DND-41 (cell line): Measurements from ENCODE around the gene TTC13.

ENCODE experiments used
- ATAC-seq: fragments of 200-7000 bp; cut with Tn5 transposase; 3 replicates; pipeline ENCODE4 v1.9.1; 2021; ENCODE audit warnings: low read depth; ENCODE audit not compliant: insufficient read depth
- DNase-seq: peaks from one replicate; pipeline ENCODE4 v3.0.0-alpha.2; 2020
- H2AFZ ChIP-seq: 2 replicates; pipeline ENCODE4 v1.6.0; 2012; ENCODE audit warnings: low read depth, low read length
- H3K27ac ChIP-seq: 2 replicates; pipeline ENCODE4 v1.5.1; 2012; ENCODE audit warnings: low read length, inconsistent platforms
- H3K27me3 ChIP-seq: fragments of 200-600 bp; sonication (generic); 2 replicates; pipeline ENCODE4 v1.6.0; 2012; ENCODE audit warnings: low read length, mild to moderate bottlenecking, inconsistent platforms; ENCODE audit not compliant: insufficient read depth, poor library complexity
- H3K36me3 ChIP-seq: 2 replicates; pipeline ENCODE4 v1.5.1; 2012; ENCODE audit warnings: low read length, inconsistent platforms; ENCODE audit not compliant: insufficient read depth
- H3K4me1 ChIP-seq: 2 replicates; pipeline ENCODE4 v1.5.1; 2012; ENCODE audit warnings: mild to moderate bottlenecking, low read length; ENCODE audit not compliant: insufficient read depth
- H3K4me2 ChIP-seq: 2 replicates; pipeline ENCODE4 v1.6.0; 2012; ENCODE audit warnings: mild to moderate bottlenecking, moderate library complexity, low read length, inconsistent platforms; ENCODE audit not compliant: insufficient read depth
- H3K4me3 ChIP-seq, 2 experiments: fragments of 200-600 bp in 1 of 2; shearing (Covaris generic) in 1 of 2; 2 replicates each; pipeline ENCODE4 v1.5.1; 2012 to 2016; ENCODE audit warnings: inconsistent platforms in 2 of 2, low read length in 2 of 2, mild to moderate bottlenecking in 2 of 2, low read depth in 1 of 2, moderate library complexity in 1 of 2
- H3K79me2 ChIP-seq: 2 replicates; pipeline ENCODE4 v1.6.0; 2012; ENCODE audit warnings: low read length, inconsistent platforms; ENCODE audit not compliant: insufficient read depth
- H3K9ac ChIP-seq: 2 replicates; pipeline ENCODE4 v1.6.0; 2012; ENCODE audit warnings: low read depth, mild to moderate bottlenecking, inconsistent platforms, low read length, moderate library complexity
- H3K9me3 ChIP-seq: 2 replicates; pipeline ENCODE4 v1.5.1; 2012; ENCODE audit warnings: low read length, moderate library complexity, mild to moderate bottlenecking, inconsistent platforms; ENCODE audit not compliant: insufficient read depth, severe bottlenecking
- H4K20me1 ChIP-seq: 2 replicates; pipeline ENCODE4 v1.6.0; 2012; ENCODE audit warnings: low read length; ENCODE audit not compliant: insufficient read depth
- CTCF ChIP-seq: IDR thresholded peaks from 2 replicates; pipeline ENCODE4 v1.5.1; 2012; ENCODE audit warnings: borderline replicate concordance, low read length, moderate library complexity, mild to moderate bottlenecking; ENCODE audit not compliant: poor library complexity, severe bottlenecking; ENCODE audit errors: extremely low read depth
- EZH2 ChIP-seq: IDR thresholded peaks from 3 replicates; pipeline ENCODE4 v1.6.1; 2012; ENCODE audit warnings: borderline replicate concordance, low read depth, mild to moderate bottlenecking, moderate library complexity, low read length, inconsistent platforms; ENCODE audit not compliant: severe bottlenecking

Gene TTC13

GRCh38 chr1:230877924-230878590 lies 100.6 kb downstream of the TTC13 start:
- TF ChIP-seq EZH2 (no peak), CTCF (no peak)
- Histone ChIP-seq H4K20me1 (no peaks in the 10 kb centered on the region), H3K27ac (no peak overlapping the region), H3K36me3 (no peaks in the 10 kb centered on the region), H2AFZ (no peak overlapping the region), H3K27me3 (peaks cover 26% of the 10 kb centered on the region), H3K9ac (no peak overlapping the region), H3K79me2 (no peaks in the 10 kb centered on the region), H3K4me2 (no peak overlapping the region), H3K9me3 (no peaks in the 10 kb centered on the region), H3K4me3 (no peak overlapping the region), H3K4me1 (no peaks in the 10 kb centered on the region)
- ATAC-seq = no peak
- no peak for DNase-seq

- ATAC-seq (no peak), DNase-seq (no peak)
- H3K4me2 ChIP-seq = no peak overlapping the region
These were observed 101.3 kb downstream of the TTC13 start for GRCh38 chr1:230877146-230877923.

GRCh38 chr1:230876660-230877059 lies 102.0 kb downstream of the TTC13 start:
- Histone ChIP-seq H3K27ac (no peak overlapping the region), H3K4me3 (no peak overlapping the region), H3K9me3 (no peaks in the 10 kb centered on the region), H3K36me3 (no peaks in the 10 kb centered on the region), H2AFZ (no peak overlapping the region), H3K4me1 (no peaks in the 10 kb centered on the region), H3K4me2 (no peak overlapping the region), H3K27me3 (peaks cover 26% of the 10 kb centered on the region), H3K79me2 (no peaks in the 10 kb centered on the region), H3K9ac (no peak overlapping the region), H4K20me1 (no peaks in the 10 kb centered on the region)
- no peak for TF ChIP-seq EZH2
- TF ChIP-seq CTCF = no peak
- DNase-seq (no peak), ATAC-seq (no peak)

More at GRCh38 chr1:230877146-230877923, 101.3 kb downstream of the TTC13 start:
- no peak for TF ChIP-seq CTCF
- no peak for TF ChIP-seq EZH2
- Histone ChIP-seq H3K36me3 (no peaks in the 10 kb centered on the region), H3K27me3 (peaks cover 26% of the 10 kb centered on the region), H3K79me2 (no peaks in the 10 kb centered on the region), H3K27ac (no peak overlapping the region), H3K9me3 (no peaks in the 10 kb centered on the region), H3K4me1 (no peaks in the 10 kb centered on the region), H3K4me3 (no peak overlapping the region), H3K9ac (no peak overlapping the region), H4K20me1 (no peaks in the 10 kb centered on the region), H2AFZ (no peak overlapping the region)
